GM23338 (cell line): ENCODE results near the gene PITHD1. TPM values are rescaled to one million over a fixed set of nuclear protein-coding genes. Genes with fewer than 3 reads are reported as not detected.

Source experiments
- ATAC-seq: fragments of 200-7000 bp; cut with Tn5 transposase; 3 replicates; pipeline ENCODE4 v1.9.1; 2020
- DNase-seq: peaks from one replicate; pipeline ENCODE4 v3.0.0-alpha.2; 2015; ENCODE audit warnings: low spot score
- H2AFZ ChIP-seq: fragments of 200-600 bp; sonication (generic); 2 replicates; pipeline ENCODE4 v1.8.0; 2016; ENCODE audit warnings: antibody characterized with exemption, mild to moderate bottlenecking, moderate library complexity
- H3F3A ChIP-seq: fragments of 200-600 bp; sonication (generic); replicated peaks from 2 replicates; pipeline ENCODE4 v1.8.0; 2017; ENCODE audit warnings: antibody characterized with exemption, mixed run types, low read depth
- H3K27ac ChIP-seq: fragments of 200-600 bp; sonication (generic); 2 replicates; pipeline ENCODE4 v1.6.1; 2016; ENCODE audit warnings: low read depth
- H3K27me3 ChIP-seq: fragments of 200-600 bp; sonication (generic); 2 replicates; pipeline ENCODE4 v1.8.0; 2016; ENCODE audit warnings: mild to moderate bottlenecking, mixed run types, moderate library complexity; ENCODE audit not compliant: insufficient read depth
- H3K36me3 ChIP-seq: fragments of 200-600 bp; sonication (generic); 2 replicates; pipeline ENCODE4 v1.8.0; 2016; ENCODE audit warnings: mild to moderate bottlenecking; ENCODE audit not compliant: insufficient read depth
- H3K4me1 ChIP-seq: fragments of 200-600 bp; sonication (generic); 2 replicates; pipeline ENCODE4 v1.8.0; 2016; ENCODE audit warnings: mild to moderate bottlenecking, moderate library complexity; ENCODE audit not compliant: insufficient read depth
- H3K4me2 ChIP-seq: fragments of 200-600 bp; sonication (generic); 2 replicates; pipeline ENCODE4 v1.7.1; 2017; ENCODE audit warnings: mixed run types
- H3K4me3 ChIP-seq: fragments of 200-600 bp; sonication (generic); 2 replicates; pipeline ENCODE4 v1.6.1; 2016; ENCODE audit warnings: mixed run types
- H3K79me2 ChIP-seq: fragments of 200-600 bp; sonication (generic); replicated peaks from 2 replicates; pipeline ENCODE4 v1.8.0; 2017; ENCODE audit warnings: mild to moderate bottlenecking; ENCODE audit not compliant: insufficient read depth
- H3K9me2 ChIP-seq: fragments of 200-600 bp; sonication (generic); 2 replicates; pipeline ENCODE4 v1.8.0; 2017; ENCODE audit not compliant: insufficient read depth
- H4K20me1 ChIP-seq: fragments of 200-600 bp; sonication (generic); replicated peaks from 2 replicates; pipeline ENCODE4 v1.8.0; 2017; ENCODE audit warnings: mild to moderate bottlenecking; ENCODE audit not compliant: insufficient read depth
- H3K27ac Mint-ChIP-seq: 2 replicates; pipeline ENCODE4 v1.8.0; 2020; ENCODE audit warnings: inconsistent platforms, mild to moderate bottlenecking, moderate library complexity, mixed read lengths
- H3K27me3 Mint-ChIP-seq: 3 replicates; pipeline ENCODE4 v1.8.0; 2022; ENCODE audit warnings: low read depth, mild to moderate bottlenecking, moderate library complexity, mixed read lengths, inconsistent platforms; ENCODE audit not compliant: insufficient read depth, poor library complexity
- H3K36me3 Mint-ChIP-seq: 3 replicates; pipeline ENCODE4 v1.8.0; 2021; ENCODE audit warnings: low read depth, mild to moderate bottlenecking, inconsistent platforms, moderate library complexity, mixed read lengths
- H3K4me1 Mint-ChIP-seq: 3 replicates; pipeline ENCODE4 v1.8.0; 2020; ENCODE audit warnings: mild to moderate bottlenecking, inconsistent platforms, mixed read lengths
- H3K4me3 Mint-ChIP-seq: 3 replicates; pipeline ENCODE4 v1.8.0; 2021; ENCODE audit warnings: moderate library complexity, mild to moderate bottlenecking, inconsistent platforms, mixed read lengths
- H3K9me3 Mint-ChIP-seq: 3 replicates; pipeline ENCODE4 v1.8.0; 2020; ENCODE audit warnings: moderate library complexity, mild to moderate bottlenecking, inconsistent platforms, mixed read lengths
- CTCF ChIP-seq, 2 experiments: fragments of 200-600 bp in 1 of 2; sonication (generic) in 1 of 2; conservative IDR thresholded peaks; 2 replicates each; pipeline versions ENCODE4 v1.5.1 to v1.6.1; 2016 to 2017; ENCODE audit warnings: antibody characterized with exemption in 2 of 2, low read depth in 2 of 2, mild to moderate bottlenecking in 2 of 2, moderate library complexity in 1 of 2
- EZH2 ChIP-seq: fragments of 200-600 bp; sonication (generic); IDR thresholded peaks from one replicate; pipeline ENCODE4 v1.8.0; 2017; ENCODE audit warnings: antibody characterized with exemption, mild to moderate bottlenecking, low read depth; ENCODE audit not compliant: unreplicated experiment
- JUNB ChIP-seq: IDR thresholded peaks from one replicate; pipeline ENCODE4 v1.6.1; 2016; ENCODE audit warnings: antibody characterized with exemption; ENCODE audit not compliant: unreplicated experiment
- NANOG ChIP-seq: IDR thresholded peaks from 2 replicates; pipeline ENCODE4 v1.6.1; 2016; ENCODE audit warnings: antibody characterized with exemption, borderline replicate concordance
- REST ChIP-seq: IDR thresholded peaks from one replicate; pipeline ENCODE4 v1.6.1; 2018; ENCODE audit warnings: antibody characterized with exemption; ENCODE audit not compliant: unreplicated experiment
- ZNF114 ChIP-seq: fragments of 250-450 bp; sonication (Bioruptor Pico); IDR thresholded peaks from 2 replicates; pipeline ENCODE4 v1.5.0; 2020; ENCODE audit warnings: mild to moderate bottlenecking, moderate library complexity
- ZNF331 ChIP-seq: fragments of 250-450 bp; sonication (Bioruptor Pico); IDR thresholded peaks from 2 replicates; pipeline ENCODE4 v1.5.0; 2020; ENCODE audit warnings: low read depth, mild to moderate bottlenecking, moderate library complexity
- polyA plus RNA-seq: library from polyadenylated mRNA; unstranded; fragments of >200 nt; fragmentation: Nextera tagmentation; extraction: Ambion mirVana; gene quantifications from 2 replicates; pipeline ENCODE4 v1.2.1, GENCODE V29; 2016
- total RNA-seq: library from RNA; depleted of rRNA; stranded (reverse); fragments of >200 nt; shearing (Covaris generic); gene quantifications from 2 replicates; pipeline ENCODE4 v1.2.3, GENCODE V29; 2014; rRNA removed

PITHD1 gene
- total and polyA plus RNA-seq, 2 experiments from 2014 or later, result 52.9 to 99.0 TPM

- peaks cover 10% of the 10 kb centered on the region; the same call in 1 of the 2 replicates for H3K27me3 ChIP-seq
- H3K4me2 ChIP-seq, result no peak overlapping the region
- ATAC-seq (no peak), DNase-seq (no peak)
- TF ChIP-seq ZNF331 (CRISPR knock-in tag) (no peak), JUNB (no peak), REST (no peak), NANOG (no peak), EZH2 (no peak), ZNF114 (CRISPR knock-in tag) (no peak), CTCF (conservative IDR thresholded peaks at IDR 0.05; ENCODE audit: low read depth in 2 of 2) (no peak)
- H3K27ac Mint-ChIP-seq, result no peak overlapping the region
- no peaks in the 10 kb centered on the region for H3F3A ChIP-seq
- no peaks in the 10 kb centered on the region; the same call in 1 of the 2 replicates for H3K4me1 ChIP-seq
- no peak overlapping the region for H2AFZ ChIP-seq
- H3K36me3 Mint-ChIP-seq, result no peaks in the 10 kb centered on the region
- no peaks in the 10 kb centered on the region for H4K20me1 ChIP-seq
- H3K27ac ChIP-seq, result no peak overlapping the region
- no peak overlapping the region for H3K4me3 ChIP-seq
- H3K9me2 ChIP-seq, result no peaks in the 10 kb centered on the region
- no peaks in the 10 kb centered on the region for H3K36me3 ChIP-seq
- peaks cover 10% of the 10 kb centered on the region for H3K27me3 Mint-ChIP-seq
- no peaks in the 10 kb centered on the region for H3K79me2 ChIP-seq
- no peak overlapping the region for H3K4me3 Mint-ChIP-seq
- no peaks in the 10 kb centered on the region for H3K9me3 Mint-ChIP-seq
- H3K4me1 Mint-ChIP-seq, result peaks cover 8% of the 10 kb centered on the region
Measured at GRCh38 chr1:23836037-23836436, 57.8 kb downstream of the PITHD1 start.

Other genes starting within 250 kb of the PITHD1 start
- 2.6 and 3.4 TPM in 2 replicates for gene E2F2, start 247.2 kb upstream of the PITHD1 start, total RNA-seq
- gene E2F2, start 247.2 kb upstream of the PITHD1 start, polyA plus RNA-seq, result 0.78 and 1.6 TPM in 2 replicates
- gene ID3, start 218.9 kb upstream of the PITHD1 start, total RNA-seq, result 153 and 164 TPM in 2 replicates
- gene ID3, start 218.9 kb upstream of the PITHD1 start, polyA plus RNA-seq, result 330 and 345 TPM in 2 replicates
- 859 and 1,126 TPM in 2 replicates for gene RPL11, start 86.6 kb upstream of the PITHD1 start, total RNA-seq
- gene RPL11, start 86.6 kb upstream of the PITHD1 start, polyA plus RNA-seq, result 1,427 and 1,484 TPM in 2 replicates
- gene ELOA, start 34.9 kb upstream of the PITHD1 start, total RNA-seq, result 38.1 and 49.1 TPM in 2 replicates
- gene ELOA, start 34.9 kb upstream of the PITHD1 start, polyA plus RNA-seq, result 55.7 and 57.7 TPM in 2 replicates
- 180 and 204 TPM in 2 replicates for gene LYPLA2, start 12.7 kb downstream of the PITHD1 start, total RNA-seq
- 100 and 102 TPM in 2 replicates for gene LYPLA2, start 12.7 kb downstream of the PITHD1 start, polyA plus RNA-seq
- 31.7 and 34.6 TPM in 2 replicates for gene GALE, start 22.3 kb downstream of the PITHD1 start, total RNA-seq
- 28.1 and 30.1 TPM in 2 replicates for gene GALE, start 22.3 kb downstream of the PITHD1 start, polyA plus RNA-seq
- 13.7 and 16.9 TPM in 2 replicates for gene HMGCL, start 47.0 kb downstream of the PITHD1 start, total RNA-seq
- gene HMGCL, start 47.0 kb downstream of the PITHD1 start, polyA plus RNA-seq, result 9.1 and 11.6 TPM in 2 replicates
- 8.5 and 10.2 TPM in 2 replicates for gene FUCA1, start 89.9 kb downstream of the PITHD1 start, total RNA-seq
- 3.5 and 4.4 TPM in 2 replicates for gene FUCA1, start 89.9 kb downstream of the PITHD1 start, polyA plus RNA-seq
- gene CNR2, start 134.9 kb downstream of the PITHD1 start, total RNA-seq, result not detected in 2 replicates
- not detected in 2 replicates for gene CNR2, start 134.9 kb downstream of the PITHD1 start, polyA plus RNA-seq
- 144 and 157 TPM in 2 replicates for gene PNRC2, start 181.4 kb downstream of the PITHD1 start, total RNA-seq
- gene PNRC2, start 181.4 kb downstream of the PITHD1 start, polyA plus RNA-seq, result 218 and 237 TPM in 2 replicates
- 191 and 196 TPM in 2 replicates for gene SRSF10, start 201.9 kb downstream of the PITHD1 start, total RNA-seq
- 242 and 275 TPM in 2 replicates for gene SRSF10, start 201.9 kb downstream of the PITHD1 start, polyA plus RNA-seq